HG03280 (cell line): ENCODE data around the gene CCT3.
A peak's percentile ranks its signal among the peaks of the same experiment; 100 is the strongest.
"Not testable (repeated sequence)": the region's sequence is repeated elsewhere in the genome, so short reads cannot be mapped to it uniquely, and the experiment has no call there.

Experiments
- ATAC-seq: cut with Tn5 transposase; IDR thresholded peaks from one replicate; pipeline ENCODE4 v1.9.1; 2021; ENCODE audit warnings: mild to moderate bottlenecking, moderate library complexity; ENCODE audit not compliant: unreplicated experiment

CCT3 gene

DNA sequence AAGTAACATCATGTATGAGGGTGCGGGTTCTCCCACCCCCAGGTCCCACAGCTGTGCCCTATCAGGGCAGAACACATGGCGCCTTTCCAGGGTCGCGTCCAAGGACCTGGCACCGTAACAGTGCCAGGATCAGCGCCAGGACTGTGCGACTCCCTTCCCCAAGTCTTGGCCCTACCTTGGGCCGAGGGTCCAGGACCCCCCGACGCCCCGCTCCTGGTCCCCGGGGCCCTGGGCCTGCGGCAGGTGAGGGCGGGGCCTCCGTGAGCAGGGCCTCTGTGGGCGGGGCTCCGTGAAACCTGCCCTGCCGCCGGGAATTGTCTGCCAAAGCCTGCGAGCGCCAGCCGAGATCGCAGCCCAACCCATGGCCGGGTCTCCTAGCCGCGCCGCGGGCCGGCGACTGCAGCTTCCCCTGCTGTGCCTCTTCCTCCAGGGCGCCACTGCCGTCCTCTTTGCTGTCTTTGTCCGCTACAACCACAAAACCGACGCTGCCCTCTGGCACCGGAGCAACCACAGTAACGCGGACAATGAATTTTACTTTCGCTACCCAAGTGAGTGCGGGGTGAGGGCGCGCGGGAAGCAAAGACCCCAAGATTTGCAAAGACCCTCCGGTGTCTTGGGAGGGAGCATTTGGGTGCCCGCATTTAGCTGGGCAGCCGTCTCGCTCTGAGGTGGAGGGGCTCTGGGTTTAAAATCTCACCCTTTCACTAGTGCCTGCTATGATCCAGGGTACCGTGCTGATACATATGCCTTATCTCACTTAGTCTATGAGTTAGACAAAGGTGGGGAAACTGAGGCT is 31.0 kb upstream of the CCT3 start, which contains the start of gene RHBG:
RHBG (plus strand) TSS at position 323 of the 796 bp plus-strand sequence; CDS start at position 362, 39 bp downstream.
- ATAC-seq = no peak

DNA sequence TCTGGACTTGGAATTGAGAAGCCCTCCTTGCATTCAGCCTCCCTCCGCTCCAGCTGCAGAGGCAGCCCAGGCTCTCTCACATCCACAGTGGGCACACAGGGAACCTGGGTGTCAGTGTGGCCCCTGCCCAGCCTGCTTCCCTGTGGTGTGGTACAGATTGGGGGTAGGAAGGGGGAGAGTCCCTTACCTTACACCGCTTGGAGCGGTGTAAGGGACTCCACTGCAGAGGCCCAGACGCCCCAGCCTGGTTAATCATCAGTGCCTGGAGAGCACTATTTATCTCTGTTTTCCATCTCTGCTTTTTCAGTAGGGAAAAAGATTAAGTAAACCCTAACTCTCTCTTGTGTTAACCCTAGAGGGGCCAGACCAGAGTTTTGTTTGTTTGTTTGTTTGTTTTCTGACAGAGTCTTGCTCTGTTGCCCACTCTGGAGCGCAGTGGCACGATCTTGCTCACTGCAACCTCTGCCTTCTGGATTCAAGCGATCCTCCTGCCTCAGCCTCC is 30.1 kb upstream of the CCT3 start:
- no peak for ATAC-seq

DNA sequence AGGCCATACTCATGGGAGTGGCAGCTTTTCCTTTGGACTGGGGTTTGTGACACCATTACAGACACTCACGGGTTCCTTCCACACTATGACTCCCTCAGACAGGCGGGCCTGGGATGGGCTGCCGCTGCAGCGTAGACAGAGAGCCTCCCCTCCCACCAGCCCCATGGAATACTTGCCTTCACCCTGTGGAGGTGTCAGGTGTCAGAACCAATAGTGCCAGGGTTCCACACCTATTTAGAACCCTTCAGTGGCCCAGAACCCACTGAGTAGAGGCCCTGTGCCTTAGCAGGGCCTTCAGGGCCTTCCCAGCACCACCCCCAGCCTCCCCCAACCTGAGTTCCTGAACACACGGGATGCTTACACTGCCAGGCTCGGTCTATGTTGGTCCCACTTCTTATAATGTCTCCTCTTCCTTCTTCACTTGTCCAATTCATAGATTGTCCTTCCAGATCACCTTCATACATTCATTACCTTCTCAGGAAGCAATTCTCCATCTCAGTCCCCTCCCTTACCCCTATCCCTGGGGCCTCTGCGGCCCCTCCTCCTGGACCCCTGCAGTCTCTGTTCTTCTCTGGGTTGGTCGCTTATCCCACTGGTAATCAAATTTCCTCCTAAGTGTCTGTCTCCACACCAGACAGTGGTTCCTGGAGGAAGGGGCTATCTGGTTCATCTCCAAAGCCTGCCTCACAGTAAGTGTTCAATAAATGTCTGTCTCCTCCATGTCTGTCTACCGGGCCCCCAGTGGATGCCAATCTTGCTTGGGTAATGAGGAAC is 29.5 kb upstream of the CCT3 start:
- ATAC-seq = no peak

DNA sequence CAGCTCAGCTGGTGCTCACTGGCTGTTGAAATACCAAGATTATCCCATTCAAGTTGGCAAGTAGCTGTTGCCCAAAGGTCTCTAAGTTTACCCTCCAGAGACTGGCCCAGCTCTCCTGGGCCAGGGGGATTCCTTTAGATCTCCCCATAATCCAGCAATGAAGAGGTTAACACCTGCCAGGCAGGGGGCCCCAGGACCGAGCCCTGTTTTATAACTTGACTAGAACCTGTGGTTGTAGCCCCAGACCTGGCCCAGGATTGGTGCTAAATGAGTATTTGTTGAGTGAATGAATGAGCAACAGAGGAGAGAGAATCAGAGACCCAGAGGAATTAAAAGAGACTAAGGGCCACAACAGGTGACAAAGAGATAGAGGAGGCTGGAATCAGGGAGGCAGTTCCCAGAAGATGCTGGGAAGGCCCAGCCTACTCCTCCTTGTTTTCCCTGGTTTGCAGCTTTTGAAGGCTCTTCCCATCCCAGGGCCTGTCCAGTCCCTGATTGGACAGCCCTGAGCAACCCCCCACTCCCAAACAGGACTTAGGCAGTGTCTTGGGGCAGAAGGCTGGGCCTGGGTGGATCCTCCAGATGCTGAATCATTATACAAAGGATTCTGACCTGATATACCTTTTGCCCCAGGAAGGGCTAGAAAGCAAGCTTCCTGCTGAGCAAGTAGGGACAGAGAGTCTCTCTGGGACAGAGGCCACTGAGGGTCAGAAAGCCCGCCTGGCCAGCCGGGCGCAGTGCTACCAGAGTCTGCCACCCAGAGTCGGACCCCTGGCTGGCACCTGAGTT is 28.5 kb upstream of the CCT3 start:
- no peak for ATAC-seq

DNA sequence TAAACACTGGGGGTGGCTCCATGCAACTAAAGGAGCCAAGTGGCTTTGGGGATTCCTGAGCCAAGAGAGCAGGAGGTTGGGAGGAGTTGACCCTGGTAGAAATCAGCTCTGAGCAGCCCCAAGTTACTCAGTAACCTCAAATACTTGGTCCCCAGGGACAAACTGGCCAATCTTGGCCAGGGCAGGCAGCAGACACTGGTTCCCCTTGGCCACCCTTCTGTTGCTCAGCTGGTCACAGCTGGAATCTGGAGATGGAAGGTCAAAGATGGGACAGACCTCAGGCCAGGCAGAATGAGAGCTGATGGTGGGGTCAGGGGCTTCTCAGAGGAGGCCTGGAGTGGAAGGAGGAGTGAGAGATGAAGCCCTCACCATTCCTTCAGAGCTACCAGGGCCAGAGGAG is 27.7 kb upstream of the CCT3 start:
- ATAC-seq = no peak

DNA sequence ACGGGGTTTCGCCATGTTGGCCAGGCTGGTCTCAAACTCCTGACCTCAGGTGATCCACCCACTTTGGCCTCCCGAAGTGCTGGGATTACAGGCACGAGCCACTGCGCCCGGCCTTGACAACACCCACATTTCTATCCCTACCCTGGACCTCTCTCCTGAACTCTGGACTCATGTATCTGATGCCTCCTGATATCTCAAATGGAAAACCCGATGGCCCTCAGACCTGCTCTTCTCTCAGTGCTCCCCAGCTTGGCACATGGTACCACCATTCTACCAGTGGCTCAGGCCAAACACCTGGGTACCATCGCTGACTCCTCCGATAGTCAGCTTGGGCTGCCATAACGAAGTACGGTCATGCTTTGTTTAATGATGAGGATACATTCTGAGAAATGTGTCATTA is 22.4 kb upstream of the CCT3 start:
- no peak for ATAC-seq

DNA sequence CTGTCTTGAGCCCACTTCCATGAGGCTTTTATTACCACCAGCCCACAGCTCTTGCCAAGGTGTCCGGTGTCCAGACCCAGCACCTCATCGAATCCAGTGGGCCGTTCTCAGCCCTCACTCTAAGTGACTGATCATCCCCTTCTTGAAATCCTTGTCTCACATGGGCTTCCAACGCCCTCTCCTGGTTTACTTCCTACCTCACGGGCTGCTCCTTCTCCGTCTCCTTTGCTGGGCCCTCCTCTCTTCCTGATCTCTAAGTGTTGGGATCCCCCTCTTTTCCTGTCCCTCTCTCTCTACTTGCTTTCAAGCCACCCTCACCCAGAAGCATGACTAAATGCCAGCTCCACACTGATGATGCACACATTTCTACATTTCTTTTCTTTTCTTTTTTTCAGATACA is 21.9 kb upstream of the CCT3 start:
- ATAC-seq = no peak

DNA sequence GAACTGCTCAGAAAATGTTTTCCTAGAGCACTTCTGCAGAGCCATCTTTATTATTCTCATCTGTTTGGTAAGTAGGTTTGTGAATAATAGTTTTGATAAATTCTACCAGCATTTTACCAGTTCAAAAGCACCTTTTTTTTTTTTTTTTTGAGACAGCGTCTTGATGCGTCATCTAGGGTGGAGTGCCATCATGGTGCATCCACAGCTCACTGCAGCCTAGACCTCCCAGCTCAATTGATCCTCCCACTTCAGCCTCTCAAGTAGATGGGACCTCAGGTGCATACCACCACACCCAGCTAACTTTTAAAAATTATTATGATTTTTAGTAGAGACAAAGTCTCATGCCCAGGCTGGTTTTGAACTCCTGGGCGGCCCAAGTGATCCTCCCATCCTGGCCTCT is 21.2 kb upstream of the CCT3 start:
- no peak for ATAC-seq

DNA sequence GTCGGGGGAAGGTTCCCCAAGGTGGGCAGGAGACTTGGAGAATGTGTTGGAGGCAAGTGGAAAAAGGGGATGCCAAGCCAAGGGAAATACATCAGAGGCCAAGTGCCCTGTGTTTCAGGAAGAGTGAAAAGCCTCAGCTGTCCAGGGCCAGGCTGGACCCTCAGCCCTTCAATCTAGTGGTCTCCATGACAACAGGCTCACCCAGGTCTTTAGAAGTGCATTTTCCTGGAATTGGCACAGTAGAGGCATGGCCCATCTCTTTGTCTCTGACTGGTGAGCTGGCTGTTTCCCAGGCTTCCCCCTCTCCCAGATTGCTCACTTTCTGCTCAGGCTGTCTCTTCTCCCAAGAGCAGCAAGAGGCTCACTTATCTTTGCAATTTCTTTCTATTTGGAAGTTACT is 20.5 kb upstream of the CCT3 start:
- no peak for ATAC-seq

DNA sequence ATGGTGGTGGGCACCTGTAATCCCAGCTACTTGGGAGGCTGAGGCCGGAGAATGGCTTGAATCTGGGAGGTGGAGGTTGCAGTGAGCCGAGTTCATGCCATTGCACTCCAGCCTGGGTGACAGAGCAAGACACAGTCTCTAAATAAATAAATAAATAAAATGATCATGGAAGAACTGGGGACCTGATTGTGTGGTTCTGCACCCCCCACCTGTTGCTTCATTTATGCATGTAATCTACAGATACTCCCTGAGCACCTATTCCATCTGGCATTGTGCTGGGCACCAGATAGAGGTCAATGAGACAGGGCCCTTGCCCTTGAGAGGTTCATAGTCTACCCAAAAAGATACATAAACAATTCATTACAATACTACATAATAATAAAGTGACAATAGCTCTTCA is 19.9 kb upstream of the CCT3 start:
- no peak for ATAC-seq

DNA sequence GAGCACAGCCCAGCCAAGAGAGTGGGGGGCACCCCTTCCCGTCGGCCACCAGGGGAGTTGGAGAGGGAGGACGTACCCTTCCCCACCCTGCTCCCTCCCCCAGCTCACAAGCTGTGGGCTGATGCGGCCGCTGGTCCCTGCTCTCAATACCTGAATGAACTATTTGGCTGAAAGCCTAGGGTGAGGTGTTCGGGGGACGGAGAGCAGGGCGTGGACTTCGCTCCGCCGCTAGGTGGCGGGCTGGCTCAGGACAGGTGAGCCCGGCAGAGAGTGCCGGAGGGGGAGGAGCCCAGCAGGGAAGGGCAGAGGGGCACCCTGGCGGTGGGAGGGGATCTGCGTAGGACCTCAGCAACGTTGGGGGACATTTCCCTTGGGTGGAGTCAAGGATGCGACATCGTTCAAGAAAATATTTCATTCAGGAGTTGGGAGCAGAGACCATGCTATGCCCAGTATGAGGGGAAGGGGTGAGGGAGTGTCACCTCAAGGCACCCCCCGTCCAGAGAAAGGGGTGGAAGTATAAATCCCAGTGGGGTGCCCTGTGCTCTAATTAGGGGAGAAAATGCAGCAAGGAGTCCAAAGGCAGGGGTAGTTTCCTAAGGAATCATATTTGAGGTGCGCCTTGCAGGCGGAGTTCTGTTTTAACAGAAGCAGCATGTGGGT is 18.9 kb upstream of the CCT3 start:
- ATAC-seq = no peak

DNA sequence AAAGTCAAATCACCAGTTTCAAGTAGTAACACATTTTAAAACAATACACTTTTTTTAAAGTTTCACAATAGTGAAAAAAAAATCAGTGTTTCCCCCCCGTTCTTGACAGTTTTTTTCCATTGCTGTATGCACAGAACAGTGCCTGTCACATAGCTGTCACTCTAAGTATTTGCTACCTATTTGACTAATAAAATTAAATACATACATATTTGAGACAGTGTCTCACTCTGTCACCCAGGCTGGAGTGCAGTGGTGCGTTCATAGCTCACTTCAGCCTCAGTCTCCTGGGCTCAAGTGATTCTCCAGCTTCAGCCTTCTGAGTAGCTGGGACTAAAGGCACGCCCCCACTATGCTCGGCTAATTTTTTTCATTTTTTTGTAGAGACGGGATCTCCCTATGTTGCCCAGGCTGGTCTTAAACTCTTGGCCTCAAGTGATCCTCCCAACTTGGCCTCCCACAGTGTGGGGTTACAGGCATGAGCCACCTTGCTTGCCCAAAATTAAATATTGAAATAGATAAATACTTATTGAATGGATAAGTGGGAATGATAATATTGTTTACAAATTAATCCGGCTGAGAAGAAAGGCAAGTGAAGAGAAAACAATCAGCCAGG is 18.3 kb upstream of the CCT3 start:
- no peak for ATAC-seq

DNA sequence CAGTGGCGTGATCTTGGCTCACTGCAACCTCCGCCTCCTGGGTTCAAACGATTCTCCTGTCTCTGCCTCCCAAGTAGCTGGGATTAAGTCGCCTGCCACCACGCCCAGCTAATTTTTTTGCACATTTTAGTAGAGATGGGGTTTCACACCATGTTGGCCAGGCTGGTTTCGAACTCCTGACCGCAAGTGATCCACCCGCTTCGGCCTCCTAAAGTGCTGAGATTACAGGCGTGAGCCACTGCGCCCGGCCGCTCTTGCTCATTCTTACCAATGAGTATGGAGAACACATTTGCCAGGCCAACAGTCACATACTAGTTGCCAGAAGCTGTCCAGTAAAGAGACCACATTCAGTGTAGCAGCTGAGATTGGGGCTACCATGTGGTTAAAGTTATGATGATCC is 14.4 kb upstream of the CCT3 start:
- ATAC-seq = not testable (repeated sequence)

DNA sequence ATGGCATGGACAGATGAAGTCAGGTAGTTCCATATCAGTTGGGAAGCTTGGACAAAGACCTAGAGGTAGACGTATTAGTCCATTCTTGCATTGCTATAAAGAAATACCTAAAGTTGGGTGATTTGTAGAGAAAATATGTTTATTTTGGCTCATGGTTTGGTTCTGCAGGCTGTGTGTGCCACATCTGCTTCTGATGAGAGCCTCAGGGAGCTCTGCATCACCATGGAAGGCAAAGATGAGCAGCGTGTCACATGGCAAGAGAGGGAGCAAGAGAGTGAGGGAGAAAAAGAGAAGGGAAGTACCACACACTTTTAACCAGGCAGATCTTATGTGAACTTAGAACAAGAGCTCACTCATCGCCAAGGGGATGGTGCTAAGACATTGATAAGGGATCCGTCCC is 9.2 kb upstream of the CCT3 start:
- no peak for ATAC-seq

DNA sequence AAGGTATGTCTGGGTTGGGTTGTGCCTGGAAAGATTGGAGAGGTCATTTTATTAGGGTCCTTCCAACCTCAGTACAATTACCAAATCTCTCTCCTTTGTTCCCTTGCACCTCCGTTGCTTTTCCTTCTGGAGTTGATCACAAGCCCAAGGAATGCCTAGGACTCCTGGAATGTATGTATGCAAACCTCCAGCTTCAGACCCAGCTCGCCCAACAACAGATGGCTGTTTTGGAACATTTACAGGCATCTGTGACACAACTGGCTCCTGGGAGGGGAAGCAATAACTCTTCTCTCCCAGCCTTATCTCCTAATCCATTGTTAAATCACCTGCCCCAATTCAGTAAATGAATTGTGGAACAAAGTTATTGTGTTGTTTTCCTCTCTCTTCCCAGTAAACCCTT is 8.5 kb upstream of the CCT3 start:
- ATAC-seq = no peak

DNA sequence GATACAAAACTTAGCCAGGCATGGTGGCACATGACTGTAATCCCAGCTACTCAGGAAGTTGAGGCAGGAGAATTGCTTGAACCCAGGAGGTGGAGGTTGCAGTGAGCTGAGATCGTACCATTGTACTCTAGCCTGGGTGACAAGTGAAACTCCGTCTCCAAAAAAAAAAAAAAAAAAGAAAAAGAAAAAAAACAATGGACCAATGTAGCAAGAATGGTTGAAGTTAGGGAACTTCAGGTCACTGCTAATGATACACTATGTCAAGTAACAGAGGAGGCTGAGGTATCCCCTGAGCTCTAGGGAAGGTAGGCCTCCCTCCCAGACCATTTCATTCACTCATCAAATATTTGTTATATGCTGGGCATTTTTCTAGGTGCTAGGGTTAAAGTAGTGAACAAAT is 7.9 kb upstream of the CCT3 start:
- not testable (repeated sequence) for ATAC-seq

DNA sequence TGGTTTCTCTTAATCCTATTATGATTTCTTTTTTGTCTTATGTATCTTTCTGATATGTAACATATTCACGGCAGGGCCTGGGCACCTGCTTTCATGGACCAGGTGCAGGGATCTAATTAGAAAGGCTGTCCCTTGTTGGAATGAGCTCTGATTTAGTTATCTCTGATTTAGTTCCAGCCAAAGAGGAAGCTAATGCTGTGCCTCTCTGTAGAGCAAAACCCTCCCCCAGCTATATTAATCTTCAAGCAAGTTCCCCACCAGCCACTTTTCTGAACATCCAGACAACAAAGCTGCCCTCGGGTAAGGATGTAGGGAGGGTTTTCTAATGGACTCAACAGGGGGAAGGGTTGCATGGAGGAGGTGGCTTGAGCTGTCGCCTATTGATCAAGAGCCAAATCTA is 6.3 kb upstream of the CCT3 start:
- no peak for ATAC-seq

DNA sequence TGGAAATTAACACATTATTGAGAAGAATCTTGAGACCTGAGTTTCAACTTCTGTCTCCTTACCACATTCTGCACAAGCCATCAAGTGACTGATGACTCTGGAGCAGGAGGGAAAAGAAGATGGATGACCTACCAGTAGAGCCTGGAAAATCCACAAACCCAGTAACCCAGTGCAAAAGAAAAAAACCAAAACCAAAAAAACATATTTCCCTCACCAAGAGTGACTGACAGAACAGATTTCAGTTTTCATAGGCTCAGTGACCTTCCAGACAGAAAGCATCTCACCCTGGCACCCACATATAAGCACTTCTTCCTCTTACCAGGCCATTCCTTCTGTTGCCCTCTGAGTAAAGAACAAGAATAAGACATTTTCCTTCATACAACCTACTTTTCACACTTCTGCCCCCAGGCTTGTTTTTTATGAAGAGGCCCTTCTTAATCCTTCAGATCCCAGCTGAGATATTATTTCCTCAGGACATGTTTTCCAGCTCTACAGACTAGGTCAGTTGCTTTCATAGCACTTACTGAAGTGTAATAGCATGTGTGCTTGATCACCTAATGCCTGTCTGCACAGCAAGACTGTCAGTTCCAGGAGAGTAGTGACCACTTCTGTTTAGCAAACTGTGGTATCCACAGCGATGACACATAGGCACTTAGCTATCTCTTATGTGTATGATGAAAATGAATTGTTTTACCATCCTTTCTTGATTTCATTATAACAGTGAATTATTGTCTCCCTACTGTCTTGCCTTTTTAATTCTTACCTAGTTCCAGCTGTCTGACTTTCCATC is 4.3 kb upstream of the CCT3 start:
- ATAC-seq = no peak

DNA sequence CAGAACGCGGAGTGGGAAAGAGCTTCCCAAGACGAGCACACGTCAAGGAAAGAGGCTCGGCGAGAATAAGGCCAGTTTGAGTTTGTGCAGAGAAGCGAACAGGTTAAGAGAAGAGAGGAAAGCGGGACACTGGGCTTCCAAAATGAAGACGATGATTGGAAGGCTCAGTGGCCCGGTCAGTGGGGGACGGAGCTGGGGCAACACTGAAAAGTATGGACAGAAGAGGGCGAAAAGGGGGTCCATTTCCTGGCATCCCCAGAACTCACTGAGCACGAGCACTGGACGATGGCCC is 258 bp downstream of the CCT3 start:
- ATAC-seq = peak; percentile 1
